NCI-H69 (cell line): ENCODE data around the gene PACS1.
A peak's percentile ranks its signal among the peaks of the same experiment; 100 is the strongest.

Experiments used
- DNase-seq: peaks from one replicate; lab custom pipeline; 2025; lab: John Stamatoyannopoulos, UW

Gene PACS1

DNA sequence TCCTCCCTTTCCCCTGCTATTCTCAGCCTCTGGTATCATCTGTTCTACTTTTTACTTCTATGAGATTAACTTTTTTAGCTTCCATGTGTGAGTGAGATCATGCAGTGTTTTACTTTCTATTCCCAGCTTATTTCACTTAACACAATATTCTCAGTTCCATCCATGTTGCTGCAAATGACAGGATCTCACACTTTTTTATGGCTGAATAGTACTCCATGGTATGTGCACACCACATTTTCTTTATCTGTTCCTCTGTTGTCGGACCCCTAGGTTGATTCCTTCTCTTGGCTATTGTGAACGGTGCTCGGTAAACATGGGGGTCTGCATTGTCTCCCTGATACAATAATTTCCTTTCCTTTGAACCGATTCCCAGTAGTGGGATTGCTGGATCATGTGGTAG lies 117.4 kb downstream of the PACS1 start:
- DNase-seq: no peak

- no peak for DNase-seq
These were observed 118.5 kb downstream of the PACS1 start for GRCh38 chr11:66188580-66188979.

DNA sequence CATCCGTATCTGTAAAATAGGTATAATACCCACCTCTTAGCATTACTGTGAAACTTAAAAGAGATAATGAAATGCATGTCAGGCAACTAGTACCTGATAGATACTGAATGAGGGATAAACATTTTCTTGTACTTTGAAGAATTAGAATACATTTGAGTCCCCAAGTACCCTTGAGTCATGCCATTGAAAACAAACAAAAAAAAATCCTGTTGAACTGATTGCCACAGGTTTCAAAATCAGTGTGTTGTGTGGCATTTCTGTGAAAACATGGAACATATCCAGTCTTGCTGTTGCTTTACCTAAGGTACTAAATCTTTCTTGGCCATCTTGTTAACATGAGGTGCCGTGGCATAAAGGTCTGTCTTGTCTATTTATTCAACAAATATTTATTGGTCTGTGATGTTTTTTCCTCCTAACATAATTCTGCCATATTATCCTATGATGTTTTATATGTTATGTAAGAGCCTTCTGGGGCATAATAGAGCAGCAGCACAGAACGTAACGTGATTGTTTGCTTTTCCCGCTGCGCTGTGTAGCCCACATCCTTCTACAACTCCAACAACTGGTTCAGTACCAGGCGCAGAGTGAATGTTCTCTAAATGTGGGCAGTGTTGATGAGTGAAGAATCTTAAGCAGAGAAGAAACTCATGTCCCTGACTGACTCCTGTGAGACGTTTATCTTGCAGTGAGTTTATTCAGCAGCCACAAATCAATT lies 119.1 kb downstream of the PACS1 start:
- DNase-seq: no peak

DNA sequence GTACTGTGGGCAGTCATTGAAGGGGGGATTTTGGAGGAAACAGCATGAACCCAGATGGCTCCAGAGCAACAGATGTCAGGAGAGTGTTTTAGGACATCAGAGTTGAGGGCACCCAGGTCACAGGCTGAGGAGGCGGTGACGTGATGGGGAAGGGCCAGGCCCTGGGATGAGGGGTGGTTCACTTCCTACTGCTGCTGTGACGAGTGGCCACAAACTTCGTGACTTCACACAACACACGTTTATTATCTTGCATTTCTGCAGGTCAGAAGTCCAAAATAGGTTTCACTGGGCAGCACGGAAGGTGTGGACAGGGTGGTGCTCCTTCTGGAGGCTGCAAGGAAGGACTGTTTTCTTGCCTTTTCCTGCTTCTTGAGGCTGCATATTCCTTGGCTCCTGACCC lies 120.7 kb downstream of the PACS1 start:
- no peak for DNase-seq

DNA sequence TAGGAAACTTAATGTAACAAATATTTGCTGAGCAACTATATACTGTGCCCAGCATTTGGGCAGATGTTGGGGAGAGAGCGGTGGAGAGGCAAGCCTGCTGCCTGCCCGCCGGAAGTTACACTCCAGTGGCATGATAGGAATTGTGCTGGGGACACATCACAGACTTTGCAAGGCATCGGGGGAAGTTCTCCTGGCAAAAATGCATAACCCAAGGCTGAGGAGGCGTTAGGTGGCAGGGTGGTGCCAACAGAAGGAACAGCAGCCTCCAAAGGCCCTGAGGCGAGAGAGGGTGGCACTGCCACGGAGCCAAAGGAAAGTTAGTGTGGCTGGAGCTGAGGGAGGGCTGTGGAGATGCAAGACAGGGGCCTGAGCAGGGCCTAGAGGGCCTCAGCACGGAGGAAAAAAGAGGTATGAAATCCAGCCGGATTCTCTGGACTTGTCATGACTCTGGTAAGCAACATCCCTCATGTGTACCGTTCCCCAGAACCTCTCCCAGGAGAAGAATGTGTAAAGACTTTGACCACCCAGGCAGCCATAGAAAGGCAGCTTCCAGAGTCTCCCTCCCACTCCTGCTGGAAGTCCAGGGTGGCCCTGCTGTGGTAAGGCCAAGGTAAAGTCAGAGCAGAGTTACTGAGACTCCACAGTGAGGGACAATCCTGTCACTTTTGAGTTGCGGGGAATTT lies 122.2 kb downstream of the PACS1 start:
- DNase-seq: no peak

GRCh38 chr11:66194391-66194790 lies 124.3 kb downstream of the PACS1 start:
- DNase-seq: no peak

DNA sequence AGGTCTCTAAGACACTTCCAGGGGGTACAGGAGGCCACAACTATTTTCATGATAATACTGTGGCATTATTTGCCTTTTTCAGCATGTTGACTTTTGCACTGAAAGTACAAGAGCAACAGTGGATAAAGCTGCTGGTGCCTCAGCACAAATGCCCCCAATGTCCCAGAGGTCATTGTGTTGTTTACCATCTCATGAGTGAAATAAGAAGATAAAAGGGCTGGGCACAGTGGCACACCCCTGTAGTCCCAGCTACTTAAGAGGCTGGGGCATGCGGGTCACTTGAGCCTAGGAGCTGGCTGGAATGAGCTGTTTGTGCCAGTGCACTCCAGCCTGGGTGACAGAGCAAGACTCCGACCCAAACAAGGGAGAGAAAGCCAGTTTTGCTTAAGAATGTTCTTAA lies 125.8 kb downstream of the PACS1 start:
- DNase-seq: no peak

- DNase-seq: no peak
These were observed 133.8 kb downstream of the PACS1 start for GRCh38 chr11:66203847-66204246.

GRCh38 chr11:66204412-66204811 lies 134.3 kb downstream of the PACS1 start:
- no peak for DNase-seq

GRCh38 chr11:66207816-66208215 lies 137.7 kb downstream of the PACS1 start:
- DNase-seq: no peak

GRCh38 chr11:66211100-66211499 lies 141.0 kb downstream of the PACS1 start:
- no peak for DNase-seq

- no peak for DNase-seq
These were observed 146.8 kb downstream of the PACS1 start for GRCh38 chr11:66216911-66217310.

DNA sequence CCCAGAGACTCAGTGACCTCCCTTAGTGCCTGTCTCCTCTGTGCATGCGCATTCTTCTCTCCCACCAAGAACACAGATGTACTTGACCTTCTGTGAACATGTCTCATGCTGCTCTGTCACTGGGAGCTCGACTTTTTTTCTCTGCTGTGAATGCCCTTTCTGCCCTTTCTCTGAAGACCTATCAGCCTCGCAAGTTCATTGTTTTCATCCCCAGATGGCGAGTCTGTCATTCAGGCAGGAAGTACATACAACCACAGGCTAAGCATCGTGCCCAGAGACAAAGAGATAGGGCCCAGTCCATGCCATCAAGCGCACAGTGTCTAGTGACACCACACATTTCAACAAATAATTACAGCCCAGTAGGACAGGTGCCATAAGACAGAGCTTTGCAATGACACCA lies 148.0 kb downstream of the PACS1 start:
- no peak for DNase-seq

DNA sequence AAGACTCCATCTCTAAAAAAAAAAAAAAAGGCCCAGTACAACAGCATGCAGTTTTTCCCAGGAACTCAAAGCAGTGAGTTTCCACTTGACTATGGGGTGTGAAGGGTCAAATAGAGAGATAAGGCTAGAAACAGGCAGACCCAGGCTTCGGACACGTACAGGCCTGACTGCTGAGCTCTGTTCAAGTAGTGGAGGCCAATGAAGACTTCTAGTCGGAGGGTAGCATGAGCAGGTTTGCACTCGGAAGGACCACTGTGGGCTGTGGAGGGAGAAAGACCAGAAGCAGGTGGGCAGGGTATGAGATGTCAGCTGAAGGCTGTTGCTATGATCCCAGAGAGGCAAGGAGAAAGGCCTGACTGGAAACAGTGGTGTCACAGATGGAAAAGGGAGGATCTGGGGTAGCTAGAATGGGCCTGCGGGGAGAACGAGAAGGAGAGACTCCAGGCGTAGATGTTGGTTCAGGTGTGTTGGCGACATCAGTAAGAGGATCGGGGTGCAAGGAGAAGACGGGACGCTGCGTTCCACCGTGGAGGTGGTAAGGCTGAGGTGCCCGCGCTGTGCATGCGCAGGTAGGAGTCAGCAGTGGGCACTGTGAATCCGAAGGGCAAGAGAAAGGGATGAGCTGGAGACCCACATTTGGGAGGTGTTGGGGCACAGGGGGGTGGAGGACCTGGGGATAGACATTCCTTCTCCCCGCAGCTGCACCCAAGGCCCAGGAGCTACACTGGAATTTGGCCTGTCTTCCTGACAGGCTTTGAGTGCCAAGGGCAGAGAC lies 149.0 kb downstream of the PACS1 start:
- DNase-seq: no peak

- no peak for DNase-seq
These were observed 149.9 kb downstream of the PACS1 start for GRCh38 chr11:66219846-66220565.

GRCh38 chr11:66220566-66220935 lies 150.5 kb downstream of the PACS1 start:
- DNase-seq: no peak

DNA sequence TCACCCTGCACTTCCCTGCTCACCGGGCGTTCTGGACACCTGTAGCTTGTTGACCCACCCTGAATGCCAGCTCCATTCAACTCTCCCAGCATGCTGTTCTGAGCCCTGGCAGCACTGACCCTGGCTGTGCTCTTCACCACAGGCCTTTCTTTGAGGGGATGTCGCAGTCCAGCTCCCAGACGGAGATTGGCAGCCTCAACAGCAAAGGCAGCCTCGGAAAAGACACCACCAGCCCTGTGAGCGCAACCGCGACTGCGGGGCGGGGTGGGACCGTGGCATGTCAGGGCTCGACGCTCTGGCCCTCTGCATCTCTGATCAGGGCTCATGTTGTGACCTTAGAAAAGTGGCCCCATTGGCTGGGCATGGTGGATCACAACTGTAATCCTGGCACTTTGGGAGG lies 150.9 kb downstream of the PACS1 start:
- no peak for DNase-seq

GRCh38 chr11:66221726-66222236 lies 151.7 kb downstream of the PACS1 start:
- DNase-seq: no peak

DNA sequence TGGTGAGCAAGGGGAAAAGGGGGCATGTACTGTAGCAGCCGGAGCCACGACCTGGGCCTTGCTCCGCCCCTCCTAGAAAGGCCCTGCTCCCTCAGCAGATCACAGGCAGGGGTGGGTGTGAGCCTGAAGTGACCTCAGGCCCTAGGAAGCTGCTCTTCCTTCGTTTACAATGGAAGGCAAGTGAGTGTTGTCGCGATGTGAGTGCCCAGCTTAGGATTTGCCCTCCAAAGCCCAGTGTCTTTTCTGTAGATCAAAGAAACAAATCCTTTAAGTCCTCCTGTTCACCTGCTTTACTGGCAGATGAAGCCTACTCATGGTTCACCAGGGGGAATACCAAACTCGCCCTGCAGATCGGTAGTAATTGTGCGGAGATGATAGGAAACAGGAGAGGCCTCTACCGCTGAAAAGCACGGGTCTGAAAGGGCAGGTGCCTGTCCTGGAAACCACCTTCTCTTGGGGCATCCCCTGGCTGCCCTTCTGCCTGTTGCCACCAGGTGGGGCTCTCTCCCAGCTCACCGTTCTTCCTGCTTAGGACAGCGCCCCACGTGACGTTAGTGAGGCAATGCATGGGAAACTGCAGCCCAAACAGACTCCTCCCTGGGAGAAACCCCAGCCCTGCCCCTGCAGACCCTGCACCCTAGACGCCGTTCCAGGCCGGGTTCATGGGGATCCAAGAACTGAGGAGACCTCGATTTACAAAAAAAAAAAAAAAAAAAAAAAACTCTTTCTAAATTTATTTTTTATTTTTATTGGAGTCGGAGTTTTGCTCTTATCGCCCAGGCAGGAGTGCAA lies 152.5 kb downstream of the PACS1 start:
- DNase-seq: peak; percentile 96

GRCh38 chr11:66224226-66224855 lies 154.3 kb downstream of the PACS1 start:
- DNase-seq: no peak

- DNase-seq: peak; percentile 23
These were observed 155.0 kb downstream of the PACS1 start for GRCh38 chr11:66225066-66225465.
